ENCODE data around the gene EXD3.

EXD3 gene

DNA sequence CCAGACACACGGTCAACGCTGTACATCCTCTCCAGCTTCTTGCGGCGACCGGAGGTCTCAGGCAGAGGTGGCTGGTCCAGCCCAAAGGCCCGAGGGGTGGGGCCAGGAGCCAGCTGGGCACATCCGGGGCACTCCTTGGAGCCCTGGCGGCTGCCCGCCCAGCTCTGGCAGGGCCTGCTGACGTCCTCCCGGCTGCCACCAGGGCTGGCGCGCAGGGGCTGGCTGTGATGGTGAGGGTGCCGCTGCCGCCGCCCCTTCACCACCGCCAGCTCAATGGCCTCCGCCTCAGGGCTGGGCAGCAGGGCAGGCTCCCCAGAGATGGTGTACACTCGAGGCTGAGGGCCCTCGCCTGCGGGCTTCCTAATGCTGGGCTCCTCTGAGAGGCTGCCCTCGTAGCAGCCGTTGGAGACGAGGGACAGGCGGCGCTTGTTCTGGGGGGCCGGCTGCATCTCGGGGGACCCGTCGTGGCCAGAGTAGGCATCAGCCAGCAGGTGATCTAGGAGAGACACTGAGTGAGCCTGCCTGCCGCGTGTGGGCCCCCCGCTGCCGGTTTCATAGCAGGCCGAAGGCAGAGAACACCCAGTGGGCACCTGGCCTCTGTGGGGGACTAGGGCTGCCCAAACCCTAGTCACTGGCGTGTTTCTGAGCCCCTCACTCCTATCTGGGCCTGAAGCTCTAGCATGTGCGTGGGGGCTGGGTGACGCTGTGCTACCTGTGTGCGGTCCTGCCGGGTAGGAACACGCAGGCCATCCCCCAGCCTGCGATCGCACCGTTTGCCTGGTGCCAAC is 34.6 kb upstream of the EXD3 start:
- WGBS, 2 experiments (ENCODE audit: insufficient coverage in 2 of 2), result 94% methylated on average over 32 to 44 of the region's 44 CpGs
- H3K36me3 ChIP-seq (ENCODE audit: control insufficient read depth, insufficient read depth, low read length), result peaks cover 38% of the 10 kb centered on the region
- H3K27ac ChIP-seq (ENCODE audit: low read depth, low read length, severe bottlenecking), result no peak overlapping the region
- peaks cover 21% of the 10 kb centered on the region for H3K4me1 ChIP-seq (ENCODE audit: control insufficient read depth, insufficient read depth, low read length, poor library complexity, severe bottlenecking)
- no peaks in the 10 kb centered on the region for H3K9me3 ChIP-seq (ENCODE audit: control insufficient read depth, low read length)
- H3K4me3 ChIP-seq (ENCODE audit: extremely low read depth, insufficient read depth, low read length, poor library complexity, severe bottlenecking), result peak overlapping the region; percentile 66

DNA sequence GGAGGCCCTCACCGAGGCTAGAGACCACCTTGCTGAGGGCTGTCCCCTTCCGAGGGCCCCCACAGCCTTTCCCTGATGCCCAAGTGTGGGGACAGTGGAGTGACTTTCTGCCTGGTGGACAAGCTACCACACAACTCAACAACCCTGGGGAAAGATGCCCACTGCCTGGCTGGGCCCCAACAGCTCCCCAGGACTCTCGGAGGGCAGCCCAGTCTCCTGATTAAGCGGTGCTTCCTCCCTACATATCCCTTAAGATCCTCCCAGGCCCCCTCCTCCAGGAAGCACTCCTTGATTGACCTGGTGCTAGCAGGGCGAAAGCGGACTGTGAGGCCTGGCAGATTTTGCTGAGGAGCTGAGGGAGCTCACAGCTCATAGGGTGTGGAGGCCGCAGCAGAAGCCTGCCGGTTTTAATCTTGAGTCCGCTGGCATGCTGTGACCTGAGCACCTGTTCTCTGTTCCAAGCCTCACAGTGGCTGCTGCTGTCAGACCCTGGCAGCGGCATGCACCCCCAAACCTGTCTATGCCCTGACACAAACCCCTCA is 34.0 kb upstream of the EXD3 start:
- 91 to 94% methylated on average over 6 to 9 of the region's 10 CpGs for WGBS, 2 experiments (ENCODE audit: insufficient coverage in 2 of 2)
- Histone ChIP-seq H3K27ac (ENCODE audit: low read depth, low read length, severe bottlenecking) (no peak overlapping the region), H3K4me1 (ENCODE audit: control insufficient read depth, insufficient read depth, low read length, poor library complexity, severe bottlenecking) (peaks cover 21% of the 10 kb centered on the region), H3K36me3 (ENCODE audit: control insufficient read depth, insufficient read depth, low read length) (peaks cover 44% of the 10 kb centered on the region), H3K4me3 (ENCODE audit: extremely low read depth, insufficient read depth, low read length, poor library complexity, severe bottlenecking) (no peak overlapping the region), H3K9me3 (ENCODE audit: control insufficient read depth, low read length) (no peaks in the 10 kb centered on the region)

DNA sequence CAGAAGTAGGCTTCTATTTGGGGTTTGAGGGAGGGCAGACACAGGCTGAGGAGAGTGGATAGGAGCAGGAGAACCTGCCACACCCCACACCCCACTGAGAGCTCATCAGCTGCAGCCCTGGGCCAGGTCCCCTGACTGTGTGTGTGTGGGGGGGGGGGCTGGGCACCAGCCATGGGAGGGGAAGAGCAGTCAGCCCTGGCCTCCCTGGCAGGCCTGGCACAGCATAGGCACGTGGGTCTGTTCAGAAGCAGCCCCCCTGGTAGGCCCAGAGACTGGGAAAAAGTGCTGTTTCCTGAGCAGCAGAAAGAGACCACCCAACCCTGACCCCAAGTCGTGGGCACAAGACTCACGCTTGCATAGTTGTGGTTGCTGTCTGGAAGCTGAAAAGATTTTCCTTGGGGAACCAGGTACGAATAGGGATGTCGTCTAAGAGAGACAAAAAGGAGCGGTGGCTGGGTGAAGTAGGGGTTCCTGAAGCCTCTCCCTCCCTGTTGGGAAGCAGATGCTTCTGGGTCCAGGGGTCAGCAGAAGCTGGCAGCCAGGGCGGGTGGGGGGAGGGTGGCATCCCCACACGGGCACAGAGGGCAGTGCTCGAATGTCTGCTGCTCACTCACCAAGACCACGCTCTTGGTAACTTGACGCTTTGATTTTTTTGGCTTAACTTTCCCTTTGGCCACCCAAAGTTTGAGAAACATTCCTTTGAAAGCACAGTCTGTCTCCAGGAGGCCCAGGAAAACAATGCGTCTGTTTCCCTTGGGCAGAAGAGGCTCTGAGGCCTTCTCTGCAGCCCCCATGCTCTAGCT is 33.3 kb upstream of the EXD3 start:
- 90 to 93% methylated on average over 11 to 12 of the region's 12 CpGs for WGBS, 2 experiments (ENCODE audit: insufficient coverage in 2 of 2)
- H3K27ac ChIP-seq (ENCODE audit: low read depth, low read length, severe bottlenecking), result no peak overlapping the region
- peaks cover 44% of the 10 kb centered on the region for H3K36me3 ChIP-seq (ENCODE audit: control insufficient read depth, insufficient read depth, low read length)
- peaks cover 21% of the 10 kb centered on the region for H3K4me1 ChIP-seq (ENCODE audit: control insufficient read depth, insufficient read depth, low read length, poor library complexity, severe bottlenecking)
- no peak overlapping the region for H3K4me3 ChIP-seq (ENCODE audit: extremely low read depth, insufficient read depth, low read length, poor library complexity, severe bottlenecking)
- H3K9me3 ChIP-seq (ENCODE audit: control insufficient read depth, low read length), result no peaks in the 10 kb centered on the region

- 90% methylated on average over 11 to 15 of the region's 18 CpGs for WGBS, 2 experiments (ENCODE audit: insufficient coverage in 2 of 2)
- H3K36me3 ChIP-seq (ENCODE audit: control insufficient read depth, insufficient read depth, low read length), result peaks cover 44% of the 10 kb centered on the region
- no peak overlapping the region for H3K4me3 ChIP-seq (ENCODE audit: extremely low read depth, insufficient read depth, low read length, poor library complexity, severe bottlenecking)
- H3K9me3 ChIP-seq (ENCODE audit: control insufficient read depth, low read length), result no peaks in the 10 kb centered on the region
- peaks cover 21% of the 10 kb centered on the region for H3K4me1 ChIP-seq (ENCODE audit: control insufficient read depth, insufficient read depth, low read length, poor library complexity, severe bottlenecking)
- no peak overlapping the region for H3K27ac ChIP-seq (ENCODE audit: low read depth, low read length, severe bottlenecking)
These were observed 32.5 kb upstream of the EXD3 start for GRCh38 chr9:137455359-137455991.

- Histone ChIP-seq H3K4me1 (ENCODE audit: control insufficient read depth, insufficient read depth, low read length, poor library complexity, severe bottlenecking) (peaks cover 21% of the 10 kb centered on the region), H3K4me3 (ENCODE audit: extremely low read depth, insufficient read depth, low read length, poor library complexity, severe bottlenecking) (no peak overlapping the region), H3K9me3 (ENCODE audit: control insufficient read depth, low read length) (no peaks in the 10 kb centered on the region), H3K27ac (ENCODE audit: low read depth, low read length, severe bottlenecking) (peak overlapping the region; percentile 49), H3K36me3 (ENCODE audit: control insufficient read depth, insufficient read depth, low read length) (peaks cover 48% of the 10 kb centered on the region)
- 84 to 86% methylated on average over 27 of the region's 30 CpGs for WGBS, 2 experiments (ENCODE audit: insufficient coverage in 2 of 2)
These were observed 31.8 kb upstream of the EXD3 start for GRCh38 chr9:137454597-137455358.

DNA sequence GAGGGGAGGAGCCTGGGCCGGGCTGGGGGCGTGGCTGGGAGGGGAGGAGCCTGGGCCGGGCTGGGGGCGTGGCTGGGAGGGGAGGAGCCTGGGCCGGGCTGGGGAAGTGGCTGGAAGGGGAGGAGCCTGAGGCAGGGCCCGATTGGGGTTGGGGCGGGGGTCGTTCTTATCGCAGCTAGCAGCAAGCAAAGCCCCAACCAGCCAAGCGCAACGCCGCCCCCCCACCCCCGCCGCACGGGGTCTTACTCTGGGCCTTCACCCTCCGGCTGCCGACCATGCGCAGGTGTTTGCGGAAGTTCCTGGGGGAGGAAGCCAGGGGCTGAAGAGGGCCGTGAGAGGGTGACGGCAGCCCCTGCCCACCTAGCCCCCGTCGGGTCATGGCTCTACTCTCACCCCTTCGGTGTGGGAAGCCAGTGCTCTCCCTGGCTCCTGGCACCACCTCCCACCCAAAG is 31.2 kb upstream of the EXD3 start:
- Histone ChIP-seq H3K9me3 (ENCODE audit: control insufficient read depth, low read length) (no peaks in the 10 kb centered on the region), H3K36me3 (ENCODE audit: control insufficient read depth, insufficient read depth, low read length) (peaks cover 54% of the 10 kb centered on the region), H3K4me1 (ENCODE audit: control insufficient read depth, insufficient read depth, low read length, poor library complexity, severe bottlenecking) (peaks cover 18% of the 10 kb centered on the region), H3K27ac (ENCODE audit: low read depth, low read length, severe bottlenecking) (peak overlapping the region; percentile 39), H3K4me3 (ENCODE audit: extremely low read depth, insufficient read depth, low read length, poor library complexity, severe bottlenecking) (no peak overlapping the region)
- 36 to 37% methylated on average over 6 to 17 of the region's 24 CpGs for WGBS, 2 experiments (ENCODE audit: insufficient coverage in 2 of 2)

DNA sequence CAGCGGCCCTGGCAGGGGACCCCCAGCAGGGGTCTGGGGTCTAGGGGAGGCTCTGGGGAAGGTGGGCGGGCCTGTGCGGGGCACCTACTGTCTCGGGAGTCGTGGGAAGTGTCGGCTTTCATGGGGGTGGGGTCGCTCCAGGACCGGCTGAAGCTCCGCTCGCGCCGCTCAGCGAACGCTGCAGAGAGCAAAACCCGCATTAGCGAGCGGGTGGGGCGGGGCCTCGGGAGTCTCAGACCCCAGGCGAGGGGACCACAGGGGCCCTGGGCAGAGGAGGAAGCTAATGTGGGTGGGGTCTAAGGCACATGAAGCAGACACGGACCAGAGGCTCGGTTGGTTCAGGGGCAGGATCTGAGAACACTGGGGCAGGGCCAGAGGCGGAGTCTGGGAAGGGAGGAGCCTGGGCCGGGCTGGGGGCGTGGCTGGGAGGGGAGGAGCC is 30.7 kb upstream of the EXD3 start:
- peaks cover 57% of the 10 kb centered on the region for H3K36me3 ChIP-seq (ENCODE audit: control insufficient read depth, insufficient read depth, low read length)

DNA sequence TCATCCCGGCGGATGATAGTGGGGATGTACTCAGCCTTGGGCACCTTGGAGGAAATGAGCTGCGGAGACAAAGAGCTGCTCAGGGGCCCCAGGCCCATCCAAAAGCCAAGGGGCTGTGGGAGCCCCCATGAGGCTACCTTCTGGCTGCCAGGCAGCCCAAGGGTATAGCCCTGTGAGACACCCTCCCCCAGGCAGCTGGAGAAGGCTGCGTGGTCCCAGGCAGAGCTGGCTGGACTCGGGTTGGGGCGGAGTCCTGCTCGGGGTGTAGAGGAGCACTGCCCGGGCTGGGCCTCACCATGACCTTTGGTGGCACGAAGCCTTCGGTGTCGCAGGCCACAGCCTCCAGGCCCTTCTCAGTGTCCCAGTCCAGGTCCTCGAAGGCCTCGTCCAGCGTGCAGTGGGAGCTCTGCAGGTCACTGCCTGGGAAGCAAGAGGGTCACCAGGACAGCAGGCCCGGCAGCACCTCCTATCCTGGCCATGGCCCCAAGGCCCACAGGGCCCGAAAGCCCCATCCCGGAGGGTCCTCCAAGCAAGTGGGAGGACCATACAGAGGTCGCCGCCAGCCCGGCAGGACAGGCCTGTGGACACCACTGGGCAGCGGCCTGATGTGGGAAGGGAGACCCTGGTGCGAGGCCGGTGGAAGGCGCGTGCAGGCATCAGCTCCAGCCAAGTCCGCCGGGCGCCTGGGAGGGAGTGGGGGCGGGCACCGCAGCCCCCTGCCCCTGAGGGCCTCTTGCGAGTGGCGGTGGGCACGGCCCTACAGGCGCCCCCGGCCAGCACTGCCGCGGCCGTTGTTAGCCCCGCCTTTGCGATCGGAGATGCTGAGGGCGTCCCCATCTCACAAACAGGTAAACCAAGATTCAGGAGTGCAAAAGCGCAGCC is 30.0 kb upstream of the EXD3 start:
- peaks cover 57% of the 10 kb centered on the region for H3K36me3 ChIP-seq (ENCODE audit: control insufficient read depth, insufficient read depth, low read length)
- 91 to 96% methylated on average over 41 of the region's 43 CpGs for WGBS, 2 experiments (ENCODE audit: insufficient coverage in 2 of 2)
- H3K4me3 ChIP-seq (ENCODE audit: extremely low read depth, insufficient read depth, low read length, poor library complexity, severe bottlenecking), result peak overlapping the region; percentile 19

More for the DNA sequence above, 30.7 kb upstream of the EXD3 start:
- Histone ChIP-seq H3K4me3 (ENCODE audit: extremely low read depth, insufficient read depth, low read length, poor library complexity, severe bottlenecking) (peak overlapping the region; percentile 19), H3K27ac (ENCODE audit: low read depth, low read length, severe bottlenecking) (no peak overlapping the region), H3K9me3 (ENCODE audit: control insufficient read depth, low read length) (no peaks in the 10 kb centered on the region), H3K4me1 (ENCODE audit: control insufficient read depth, insufficient read depth, low read length, poor library complexity, severe bottlenecking) (peaks cover 18% of the 10 kb centered on the region)
- 22 to 33% methylated on average over 12 to 20 of the region's 25 CpGs for WGBS, 2 experiments (ENCODE audit: insufficient coverage in 2 of 2)

GRCh38 chr9:137452006-137452760 is 29.2 kb upstream of the EXD3 start:
- H3K9me3 ChIP-seq (ENCODE audit: control insufficient read depth, low read length), result no peaks in the 10 kb centered on the region
- H3K4me3 ChIP-seq (ENCODE audit: extremely low read depth, insufficient read depth, low read length, poor library complexity, severe bottlenecking), result no peak overlapping the region
- H3K27ac ChIP-seq (ENCODE audit: low read depth, low read length, severe bottlenecking), result no peak overlapping the region
- 97% methylated on average over 9 to 16 of the region's 17 CpGs for WGBS, 2 experiments (ENCODE audit: insufficient coverage in 2 of 2)
- peaks cover 49% of the 10 kb centered on the region for H3K36me3 ChIP-seq (ENCODE audit: control insufficient read depth, insufficient read depth, low read length)
- H3K4me1 ChIP-seq (ENCODE audit: control insufficient read depth, insufficient read depth, low read length, poor library complexity, severe bottlenecking), result peaks cover 12% of the 10 kb centered on the region

More for the DNA sequence above, 30.0 kb upstream of the EXD3 start:
- H3K4me1 ChIP-seq (ENCODE audit: control insufficient read depth, insufficient read depth, low read length, poor library complexity, severe bottlenecking), result peaks cover 18% of the 10 kb centered on the region
- H3K9me3 ChIP-seq (ENCODE audit: control insufficient read depth, low read length), result no peaks in the 10 kb centered on the region
- H3K27ac ChIP-seq (ENCODE audit: low read depth, low read length, severe bottlenecking), result no peak overlapping the region

All from mesodermal cell (in vitro differentiated cells).